HK-2 (cell line): Measurements from ENCODE around the gene TMC1.

Experiments
- DNase-seq: peaks from one replicate; pipeline ENCODE4 v3.0.0-alpha.2; 2018; ENCODE audit not compliant: unreplicated experiment

The TMC1 gene

DNA sequence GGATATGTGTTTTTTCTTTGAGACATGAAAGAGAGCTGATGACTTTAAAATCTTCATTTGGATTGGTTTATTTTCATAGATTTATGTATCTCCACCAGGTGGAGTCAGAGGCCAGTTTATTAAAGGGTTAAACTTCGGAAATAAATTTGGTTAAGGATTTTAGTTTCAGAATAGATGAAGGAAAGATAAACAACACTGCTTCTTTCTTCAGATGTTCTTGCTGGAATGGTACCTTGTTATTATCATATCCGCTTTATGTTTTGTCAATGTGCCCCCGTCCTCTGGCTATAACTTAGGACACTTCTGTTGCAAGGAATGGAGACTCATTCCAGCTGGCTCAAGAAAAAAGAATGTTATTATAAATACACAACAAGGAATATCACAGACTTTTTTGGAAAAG lies 350.3 kb downstream of the TMC1 start:
- no peak for DNase-seq

DNA sequence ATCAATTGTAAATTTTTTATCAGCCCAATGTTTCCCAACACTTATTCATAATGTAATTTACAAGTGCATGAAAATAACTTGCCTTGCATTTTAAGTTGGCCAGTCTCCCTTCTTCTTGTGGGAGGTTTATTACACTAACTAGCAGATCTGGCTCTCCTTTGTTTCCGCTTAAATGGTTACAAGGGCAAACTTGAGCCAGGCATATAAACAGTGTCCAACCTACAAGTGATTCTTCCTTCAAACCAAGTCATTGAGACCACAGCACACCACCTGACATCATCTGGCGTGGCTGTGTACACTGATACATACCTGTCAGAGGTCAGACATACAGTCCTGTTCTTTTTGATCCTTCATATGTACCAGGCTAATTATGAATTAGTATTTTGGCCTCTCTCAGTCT lies 351.3 kb downstream of the TMC1 start:
- DNase-seq: no peak

DNA sequence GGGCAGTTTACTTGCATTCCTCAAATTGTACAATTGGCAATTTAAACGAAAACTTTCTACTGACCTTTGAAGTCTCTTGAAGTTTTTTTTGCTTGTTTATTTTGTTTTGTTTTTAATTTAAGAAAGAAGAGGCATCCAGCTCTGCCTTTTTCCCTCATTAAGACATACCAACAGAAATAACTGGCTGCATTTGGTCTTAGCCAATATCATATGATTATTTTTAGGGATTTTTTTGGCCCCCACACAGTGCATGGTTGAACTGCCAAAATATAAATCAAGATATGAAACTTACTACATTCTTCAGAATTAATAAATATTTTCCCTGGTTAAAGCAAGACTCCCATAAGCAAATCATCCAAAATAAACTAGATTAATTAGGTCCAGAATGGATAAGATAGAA lies 352.0 kb downstream of the TMC1 start:
- no peak for DNase-seq

DNA sequence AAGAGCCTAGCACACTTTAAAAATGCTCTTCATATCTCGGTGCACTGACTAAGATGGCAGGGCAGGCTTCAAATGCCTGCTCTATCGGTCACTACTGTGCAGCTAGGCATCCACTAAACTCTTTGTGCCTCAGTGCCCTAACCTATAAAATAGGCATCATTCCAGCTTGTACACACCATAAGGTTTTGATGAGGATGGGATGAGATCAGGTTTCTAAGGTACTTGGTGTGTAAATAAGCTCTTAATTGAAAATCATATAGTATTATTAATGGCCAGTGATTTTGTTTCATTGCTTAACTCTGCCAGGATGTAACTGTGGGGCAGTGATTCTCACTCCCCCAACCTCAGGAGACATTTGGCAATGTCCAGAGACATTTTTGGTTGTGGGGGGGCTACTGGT lies 352.9 kb downstream of the TMC1 start:
- DNase-seq: no peak

DNA sequence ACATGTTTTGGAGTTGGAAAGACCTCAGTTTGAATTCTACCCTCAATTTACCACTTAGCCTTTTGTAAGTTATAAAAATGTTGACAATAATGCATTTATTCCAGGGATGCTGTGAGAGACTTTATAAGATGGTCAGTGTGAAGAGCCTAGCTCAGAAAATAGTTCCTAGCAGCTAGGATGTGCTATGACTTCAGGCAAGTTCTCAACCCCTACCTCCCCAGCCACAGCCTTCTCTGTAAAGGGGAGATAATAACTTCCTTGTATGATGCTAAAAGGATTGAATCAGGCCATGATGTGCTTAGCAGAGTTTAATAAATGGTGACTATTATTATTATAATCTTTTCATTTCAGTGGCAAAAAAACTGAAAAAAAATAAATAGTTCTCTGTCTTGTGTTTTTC lies 353.8 kb downstream of the TMC1 start:
- no peak for DNase-seq

DNA sequence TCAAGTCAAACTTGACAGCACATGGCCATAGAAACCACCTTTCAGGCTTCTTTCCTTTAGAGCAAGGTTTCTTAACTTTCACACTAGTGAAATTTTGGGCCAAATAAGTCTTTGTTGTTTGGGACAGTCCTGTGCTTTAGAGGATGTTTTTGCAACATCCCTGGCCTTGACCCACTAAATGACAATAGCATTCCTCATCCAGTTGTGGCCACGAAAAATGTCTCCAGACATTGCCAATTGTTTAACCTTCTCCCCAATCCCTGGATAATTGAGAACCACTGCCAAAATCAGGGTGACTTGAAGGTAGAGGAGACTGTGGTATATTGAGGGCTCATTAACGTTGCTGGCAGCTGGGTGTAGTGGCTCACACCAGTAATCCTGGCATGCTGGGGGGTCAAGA lies 359.4 kb downstream of the TMC1 start:
- DNase-seq: no peak

DNA sequence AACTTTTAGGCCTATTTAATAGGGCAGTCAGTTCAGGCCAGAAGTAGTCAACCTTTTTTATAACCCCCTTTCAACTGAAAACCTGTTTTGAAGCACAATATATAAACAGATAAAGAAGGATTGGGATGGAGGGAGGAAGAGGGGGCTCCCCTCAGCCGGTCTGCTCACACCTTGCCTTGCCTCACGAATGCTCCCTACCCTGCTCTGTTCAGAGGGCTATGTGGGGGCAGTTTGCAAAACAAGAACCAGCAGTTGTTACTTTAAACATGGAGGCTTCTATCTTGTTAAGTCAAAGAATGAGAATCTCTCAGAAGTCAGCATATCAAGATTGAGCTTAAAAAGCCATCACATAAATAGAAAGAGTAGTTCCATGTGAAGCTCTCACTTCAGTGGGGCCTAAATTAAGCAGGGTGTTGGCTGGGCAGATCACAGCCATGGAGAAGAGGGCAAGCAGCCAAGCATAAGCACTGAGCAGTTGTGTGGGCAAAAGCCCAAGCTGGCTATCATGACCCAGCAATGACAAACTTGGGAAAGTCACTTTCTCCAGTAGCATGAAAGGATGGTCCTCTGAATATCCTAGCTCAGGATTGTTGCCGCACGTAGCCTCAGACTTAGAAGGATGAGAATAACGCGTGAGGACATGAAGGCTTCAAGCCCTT lies 360.8 kb downstream of the TMC1 start:
- no peak for DNase-seq

DNA sequence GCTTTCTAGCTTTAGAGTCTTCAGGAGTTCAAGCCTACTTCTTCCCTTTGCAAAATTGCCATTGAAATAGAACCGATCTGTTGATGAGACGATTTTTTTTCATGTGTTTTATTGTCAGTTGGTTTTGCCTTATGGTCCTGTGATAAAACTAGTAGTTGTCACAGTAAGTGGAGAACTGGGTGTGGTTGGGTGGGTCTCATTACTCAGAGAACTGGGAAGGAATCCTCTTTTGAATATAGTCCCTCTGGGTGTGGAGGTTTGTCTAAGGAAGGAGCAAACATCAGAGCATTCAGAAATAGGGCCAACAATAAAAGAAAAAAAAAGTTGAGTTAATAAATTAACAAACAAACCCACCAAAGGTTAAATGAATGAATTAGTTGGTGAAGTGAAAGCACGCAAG lies 362.5 kb downstream of the TMC1 start:
- no peak for DNase-seq

DNA sequence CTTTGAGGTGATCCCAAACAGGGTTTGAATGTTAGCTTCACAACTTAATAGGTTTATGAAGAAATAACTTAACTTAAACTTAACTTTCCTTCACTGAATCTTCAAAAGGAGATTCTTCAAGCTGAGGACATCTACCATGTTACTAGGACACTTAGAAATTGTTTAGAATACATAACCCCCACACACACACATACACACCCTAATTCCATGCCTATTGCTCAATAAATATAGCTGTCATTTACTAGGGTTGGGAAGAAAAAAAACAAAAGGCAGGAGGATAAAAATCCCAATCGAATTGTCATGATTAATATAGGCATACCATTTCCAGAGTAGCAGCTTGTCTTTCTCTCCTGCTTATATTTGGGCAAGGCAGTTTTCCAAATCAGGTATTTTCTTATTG lies 363.1 kb downstream of the TMC1 start:
- no peak for DNase-seq
